Measurements from ENCODE around the gene MCRIP1. TPM values are rescaled to one million over a fixed set of nuclear protein-coding genes. Genes with fewer than 3 reads are reported as not detected.

The MCRIP1 gene
- total and polyA plus RNA-seq, 2 experiments from 2014 or later, result 66.1 to 118 TPM

GRCh38 chr17:81858967-81859905 is 26.1 kb upstream of the MCRIP1 start:
- Histone ChIP-seq H2AFZ (no peak overlapping the region), H4K20me1 (ENCODE audit: insufficient read depth, poor library complexity, severe bottlenecking) (peaks cover 45% of the 10 kb centered on the region), H3K27me3 (no peaks in the 10 kb centered on the region), H3K27ac (peak overlapping the region; percentile 90), H3K9me3 (ENCODE audit: low read depth) (no peaks in the 10 kb centered on the region), H3K4me2 (peak overlapping the region; percentile 85), H3K4me3 (peak overlapping the region; percentile 97), H3K4me1 (ENCODE audit: insufficient read depth) (peaks cover 27% of the 10 kb centered on the region), H3K36me3 (replicated peaks; ENCODE audit: insufficient read depth, low read depth) (no peaks in the 10 kb centered on the region), H3K79me2 (peaks cover 87% of the 10 kb centered on the region), H3K9me2 (replicated peaks; ENCODE audit: insufficient read depth) (no peaks in the 10 kb centered on the region)
- TF ChIP-seq CTCF (IDR thresholded peaks at IDR 0.05; ENCODE audit: poor library complexity) (no peak), EZH2 (IDR thresholded peaks at IDR 0.05; ENCODE audit: borderline replicate concordance) (no peak), EZH2phosphoT487 (IDR thresholded peaks at IDR 0.05; ENCODE audit: low read depth, severe bottlenecking, unreplicated experiment) (no peak)
- DNase-seq (ENCODE audit: low spot score), result no peak
- 54% methylated on average over 23 of the region's 23 CpGs for WGBS (ENCODE audit: low lambda C conversion rate, missing lambda C conversion rate)

DNA sequence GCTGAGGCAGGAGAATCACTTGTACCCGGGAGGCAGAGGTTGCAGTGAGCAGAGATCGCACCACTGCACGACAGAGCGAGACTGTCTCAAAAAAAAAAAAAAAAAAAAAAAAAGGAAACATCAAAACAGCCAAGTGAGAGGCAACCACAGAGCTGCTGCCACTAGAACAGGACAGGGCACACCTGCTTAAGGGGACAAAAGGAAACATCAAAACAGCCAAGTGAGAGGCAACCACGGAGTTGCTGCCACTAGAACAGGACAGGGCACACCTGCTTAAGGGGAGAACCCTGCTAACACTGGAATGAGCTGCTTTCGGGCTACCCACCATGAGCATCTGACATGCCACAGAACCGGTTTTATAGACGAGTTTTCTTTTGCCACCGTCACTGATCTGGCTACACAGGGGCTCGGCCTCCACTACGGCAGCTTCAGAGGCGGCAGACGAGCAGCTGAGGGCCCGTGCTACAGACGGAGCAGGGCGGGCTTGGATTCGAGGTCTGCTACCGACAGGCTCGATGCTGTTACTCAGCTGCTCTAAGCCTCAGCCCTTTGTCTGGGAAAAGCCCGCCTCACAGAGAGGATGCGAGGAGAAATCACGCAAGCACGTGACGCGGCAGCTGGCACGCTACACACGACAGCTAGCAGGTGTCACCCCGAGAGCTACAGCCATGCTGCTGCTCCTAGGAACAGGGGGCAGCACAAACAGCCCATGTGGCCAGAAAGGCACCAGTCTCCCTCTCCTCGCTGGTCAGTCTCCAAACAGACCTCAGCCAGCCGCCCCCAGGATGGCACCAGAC is 25.3 kb upstream of the MCRIP1 start:
- Histone ChIP-seq H3K79me2 (peaks cover 87% of the 10 kb centered on the region), H4K20me1 (ENCODE audit: insufficient read depth, poor library complexity, severe bottlenecking) (peaks cover 51% of the 10 kb centered on the region), H3K4me3 (peak overlapping the region; percentile 97), H3K4me2 (peak overlapping the region; percentile 85), H3K9me2 (replicated peaks; ENCODE audit: insufficient read depth) (no peaks in the 10 kb centered on the region), H2AFZ (no peak overlapping the region), H3K36me3 (replicated peaks; ENCODE audit: insufficient read depth, low read depth) (no peaks in the 10 kb centered on the region), H3K27ac (peak overlapping the region; percentile 90), H3K4me1 (ENCODE audit: insufficient read depth) (peaks cover 27% of the 10 kb centered on the region), H3K9me3 (ENCODE audit: low read depth) (no peaks in the 10 kb centered on the region), H3K27me3 (no peaks in the 10 kb centered on the region)
- no peak for DNase-seq (ENCODE audit: low spot score)
- TF ChIP-seq CTCF (IDR thresholded peaks at IDR 0.05; ENCODE audit: poor library complexity), result no peak
- WGBS (ENCODE audit: low lambda C conversion rate, missing lambda C conversion rate), result 92% methylated on average over 30 of the region's 30 CpGs

- no peak for DNase-seq (ENCODE audit: low spot score)
- H3K27me3 ChIP-seq, result no peaks in the 10 kb centered on the region
- peaks cover 82% of the 10 kb centered on the region for H3K79me2 ChIP-seq
- no peaks in the 10 kb centered on the region for H3K9me2 ChIP-seq (replicated peaks; ENCODE audit: insufficient read depth)
- 93% methylated on average over 29 of the region's 29 CpGs for WGBS (ENCODE audit: low lambda C conversion rate, missing lambda C conversion rate)
- H3K27ac ChIP-seq, result no peak overlapping the region
- H3K36me3 ChIP-seq (replicated peaks; ENCODE audit: insufficient read depth, low read depth), result no peaks in the 10 kb centered on the region
- H3K4me2 ChIP-seq, result no peak overlapping the region
- H2AFZ ChIP-seq, result no peak overlapping the region
- no peak overlapping the region for H3K4me3 ChIP-seq
- no peak for TF ChIP-seq EZH2phosphoT487 (IDR thresholded peaks at IDR 0.05; ENCODE audit: low read depth, severe bottlenecking, unreplicated experiment)
- no peak for TF ChIP-seq CTCF (IDR thresholded peaks at IDR 0.05; ENCODE audit: poor library complexity)
- no peak for TF ChIP-seq EZH2 (IDR thresholded peaks at IDR 0.05; ENCODE audit: borderline replicate concordance)
- peaks cover 12% of the 10 kb centered on the region for H3K4me1 ChIP-seq (ENCODE audit: insufficient read depth)
- no peaks in the 10 kb centered on the region for H3K9me3 ChIP-seq (ENCODE audit: low read depth)
- H4K20me1 ChIP-seq (ENCODE audit: insufficient read depth, poor library complexity, severe bottlenecking), result peaks cover 72% of the 10 kb centered on the region
These were observed 22.1 kb upstream of the MCRIP1 start for GRCh38 chr17:81854974-81855774.
